Esophagus squamous epithelium (tissue), 5 donors: ENCODE measurements around the gene PRKCE. TPM values are rescaled to one million over a fixed set of nuclear protein-coding genes. Genes with fewer than 3 reads are reported as not detected.
A peak's percentile ranks its signal among the peaks of the same experiment; 100 is the strongest.

ENCODE experiments used
- DNase-seq: peaks from one replicate; lab custom pipeline; 2025; lab: John Stamatoyannopoulos, UW
- H3K27ac ChIP-seq, 4 donors: fragments of 200-600 bp; sonication (generic); one replicate each; pipeline ENCODE4 v1.5.1; 2016 to 2019; ENCODE audit warnings: mild to moderate bottlenecking in 1 of 4
- H3K27me3 ChIP-seq, 4 donors: fragments of 200-600 bp; sonication (generic); 1 replicate in 3 of 4; 2 replicates in 1 of 4; pipeline versions ENCODE4 v1.5.1 to v1.6.0; 2017 to 2021; ENCODE audit warnings: antibody characterized with exemption in 1 of 4
- H3K36me3 ChIP-seq, 3 donors: fragments of 200-600 bp; sonication (generic); one replicate each; pipeline ENCODE4 v1.5.1; 2016 to 2019
- H3K4me1 ChIP-seq, 3 donors: fragments of 200-600 bp; sonication (generic); one replicate each; pipeline ENCODE4 v1.5.1; 2017 to 2019
- H3K4me3 ChIP-seq, 4 donors: fragments of 200-600 bp; sonication (generic); 1 replicate in 3 of 4; 2 replicates in 1 of 4; pipeline ENCODE4 v1.5.1; 2016 to 2019; ENCODE audit warnings: mild to moderate bottlenecking in 2 of 4, moderate library complexity in 1 of 4
- H3K9me3 ChIP-seq, 3 donors: fragments of 200-600 bp; sonication (generic); one replicate each; pipeline ENCODE4 v1.5.1; 2016 to 2019
- CTCF ChIP-seq, 6 experiments: fragments of 450-650 bp in 4 of 6; fragments of 200-600 bp in 2 of 6; sonication (generic) in 2 of 6; IDR thresholded peaks; one replicate each; pipeline ENCODE4 v1.5.1; 2016 to 2019; ENCODE audit warnings: antibody characterized with exemption in 6 of 6, mild to moderate bottlenecking in 4 of 6, moderate library complexity in 4 of 6
- POLR2A ChIP-seq, 4 donors: fragments of 450-650 bp; IDR thresholded peaks; one replicate each; pipeline ENCODE4 v1.6.1; 2017; ENCODE audit warnings: antibody characterized with exemption in 4 of 4, mild to moderate bottlenecking in 4 of 4, moderate library complexity in 3 of 4
- WGBS, 2 donors: methylation state at CpG; one replicate each; pipeline ENCODE4 v1.1.5; 2018; 5-methylcytosine and 5-hydroxymethylcytosine counted together
- intact Hi-C: fragments of 100-400 bp; cut with DNase I; formaldehyde crosslinking; loops from one replicate; pipeline ENCODE4 v1.15.0; 2022
- total RNA-seq, 4 donors: library from RNA; depleted of rRNA; stranded (reverse); fragments of >200 nt; gene quantifications; one replicate each; pipeline ENCODE4 v1.1.0, GENCODE V29; 2016
- donor health status: DM: yes; HTN: yes; CAD: no.

The PRKCE gene
- total RNA-seq, 4 donors from 2014 or later: 6.5 to 13.7 (median 9.9) TPM

- Histone ChIP-seq H3K4me1 (peaks cover 0 to 26% (median 0%) of the 10 kb centered on the region in 3 donors), H3K4me3 (no peak overlapping the region), H3K9me3 (no peaks in the 10 kb centered on the region), H3K27me3 (no peaks in the 10 kb centered on the region), H3K36me3 (no peaks in the 10 kb centered on the region), H3K27ac (peak overlapping the region in 1 of 4 donors; percentile 37)
- WGBS, 2 donors: 66 to 69% methylated on average over 11 of the region's 15 CpGs
- intact Hi-C loops: no loop called here
- no peak for TF ChIP-seq CTCF (IDR thresholded peaks at IDR 0.05)
- no peak for TF ChIP-seq POLR2A (IDR thresholded peaks at IDR 0.05)
- DNase-seq: no peak
Measured at GRCh38 chr2:45759310-45759851, 107.9 kb downstream of the PRKCE start.

GRCh38 chr2:45761635-45762034 lies 110.2 kb downstream of the PRKCE start:
- no peaks in the 10 kb centered on the region for H3K36me3 ChIP-seq
- WGBS, 2 donors: 83 to 95% methylated on average over 4 of the region's 4 CpGs
- no peak for DNase-seq
- peaks cover 0 to 27% (median 9%) of the 10 kb centered on the region in 3 donors for H3K4me1 ChIP-seq
- H3K27ac ChIP-seq: no peak overlapping the region
- no peak overlapping the region for H3K4me3 ChIP-seq
- no peaks in the 10 kb centered on the region for H3K27me3 ChIP-seq
- no peaks in the 10 kb centered on the region for H3K9me3 ChIP-seq
- TF ChIP-seq POLR2A (IDR thresholded peaks at IDR 0.05) (no peak), CTCF (IDR thresholded peaks at IDR 0.05) (no peak)
- intact Hi-C loops: no loop called here

- no peak overlapping the region for H3K27ac ChIP-seq
- 75 to 83% methylated on average over 2 of the region's 2 CpGs for WGBS, 2 donors
- no peaks in the 10 kb centered on the region for H3K9me3 ChIP-seq
- H3K4me3 ChIP-seq: no peak overlapping the region
- no peaks in the 10 kb centered on the region for H3K36me3 ChIP-seq
- H3K4me1 ChIP-seq: peaks cover 0 to 26% (median 9%) of the 10 kb centered on the region in 3 donors
- intact Hi-C loops: no loop called here
- DNase-seq: no peak
- TF ChIP-seq POLR2A (IDR thresholded peaks at IDR 0.05) (no peak), CTCF (IDR thresholded peaks at IDR 0.05) (no peak)
- no peaks in the 10 kb centered on the region for H3K27me3 ChIP-seq
Measured at GRCh38 chr2:45763255-45763654, 111.8 kb downstream of the PRKCE start.

GRCh38 chr2:45763797-45764196 lies 112.3 kb downstream of the PRKCE start:
- 85 to 91% methylated on average over 5 of the region's 5 CpGs for WGBS, 2 donors
- intact Hi-C loops: no loop called here
- TF ChIP-seq POLR2A (IDR thresholded peaks at IDR 0.05) (no peak), CTCF (IDR thresholded peaks at IDR 0.05) (no peak)
- Histone ChIP-seq H3K4me1 (peaks cover 0 to 26% (median 9%) of the 10 kb centered on the region in 3 donors), H3K27me3 (no peaks in the 10 kb centered on the region), H3K9me3 (no peaks in the 10 kb centered on the region), H3K27ac (no peak overlapping the region), H3K36me3 (no peaks in the 10 kb centered on the region), H3K4me3 (no peak overlapping the region)
- no peak for DNase-seq

- Histone ChIP-seq H3K36me3 (no peaks in the 10 kb centered on the region), H3K9me3 (no peaks in the 10 kb centered on the region), H3K4me3 (no peak overlapping the region), H3K27me3 (no peaks in the 10 kb centered on the region), H3K4me1 (peaks cover 0 to 20% (median 9%) of the 10 kb centered on the region in 3 donors), H3K27ac (peak overlapping the region in 1 of 4 donors; percentile 1)
- TF ChIP-seq CTCF (IDR thresholded peaks at IDR 0.05) (no peak), POLR2A (IDR thresholded peaks at IDR 0.05) (no peak)
- no peak for DNase-seq
- intact Hi-C loops: no loop called here
- 62 to 71% methylated on average over 8 of the region's 8 CpGs for WGBS, 2 donors
Measured at GRCh38 chr2:45765007-45765727, 113.7 kb downstream of the PRKCE start.
